ENCODE results near the gene ATXN1. TPM values are rescaled to one million over a fixed set of nuclear protein-coding genes. Genes with fewer than 3 reads are reported as not detected.

Gene ATXN1
- total RNA-seq, 4 donors from 2014 or later: 24.9 to 48.0 (median 36.8) TPM

- 96 to 97% methylated on average over 1 of the region's 1 CpG for WGBS, 2 donors
- Histone ChIP-seq H3K36me3 (peaks cover 0 to 5% (median 0%) of the 10 kb centered on the region in 3 donors), H3K9me3 (no peaks in the 10 kb centered on the region), H3K27ac (no peak overlapping the region), H3K27me3 (no peaks in the 10 kb centered on the region), H3K4me3 (no peak overlapping the region), H3K4me1 (peaks cover 0 to 7% (median 0%) of the 10 kb centered on the region in 4 donors)
- TF ChIP-seq POLR2A (IDR thresholded peaks at IDR 0.05) (no peak), EP300 (IDR thresholded peaks at IDR 0.05) (no peak)
- TF ChIP-seq, protein P1, sequence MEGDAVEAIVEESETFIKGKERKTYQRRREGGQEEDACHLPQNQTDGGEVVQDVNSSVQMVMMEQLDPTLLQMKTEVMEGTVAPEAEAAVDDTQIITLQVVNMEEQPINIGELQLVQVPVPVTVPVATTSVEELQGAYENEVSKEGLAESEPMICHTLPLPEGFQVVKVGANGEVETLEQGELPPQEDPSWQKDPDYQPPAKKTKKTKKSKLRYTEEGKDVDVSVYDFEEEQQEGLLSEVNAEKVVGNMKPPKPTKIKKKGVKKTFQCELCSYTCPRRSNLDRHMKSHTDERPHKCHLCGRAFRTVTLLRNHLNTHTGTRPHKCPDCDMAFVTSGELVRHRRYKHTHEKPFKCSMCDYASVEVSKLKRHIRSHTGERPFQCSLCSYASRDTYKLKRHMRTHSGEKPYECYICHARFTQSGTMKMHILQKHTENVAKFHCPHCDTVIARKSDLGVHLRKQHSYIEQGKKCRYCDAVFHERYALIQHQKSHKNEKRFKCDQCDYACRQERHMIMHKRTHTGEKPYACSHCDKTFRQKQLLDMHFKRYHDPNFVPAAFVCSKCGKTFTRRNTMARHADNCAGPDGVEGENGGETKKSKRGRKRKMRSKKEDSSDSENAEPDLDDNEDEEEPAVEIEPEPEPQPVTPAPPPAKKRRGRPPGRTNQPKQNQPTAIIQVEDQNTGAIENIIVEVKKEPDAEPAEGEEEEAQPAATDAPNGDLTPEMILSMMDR (IDR thresholded peaks at IDR 0.05): no peak
- DNase-seq (ENCODE audit: low spot score in 2 of 2): no peak
Measured at GRCh38 chr6:16475494-16475781, 285.8 kb downstream of the ATXN1 start.

GRCh38 chr6:16474772-16475493 is 286.3 kb downstream of the ATXN1 start:
- Histone ChIP-seq H3K27ac (no peak overlapping the region), H3K4me1 (peaks cover 0 to 7% (median 0%) of the 10 kb centered on the region in 4 donors), H3K4me3 (no peak overlapping the region), H3K27me3 (no peaks in the 10 kb centered on the region), H3K36me3 (peaks cover 0 to 5% (median 0%) of the 10 kb centered on the region in 3 donors), H3K9me3 (no peaks in the 10 kb centered on the region)
- TF ChIP-seq, protein P1 (IDR thresholded peaks at IDR 0.05): no peak
- TF ChIP-seq EP300 (IDR thresholded peaks at IDR 0.05): no peak
- no peak for TF ChIP-seq POLR2A (IDR thresholded peaks at IDR 0.05)
- WGBS, 2 donors: 94 to 97% methylated on average over 3 of the region's 3 CpGs
- no peak for DNase-seq (ENCODE audit: low spot score in 2 of 2)

- H3K27me3 ChIP-seq: no peaks in the 10 kb centered on the region
- H3K9me3 ChIP-seq: no peaks in the 10 kb centered on the region
- peaks cover 0 to 5% (median 0%) of the 10 kb centered on the region in 3 donors for H3K36me3 ChIP-seq
- no peak for DNase-seq (ENCODE audit: low spot score in 2 of 2)
- H3K27ac ChIP-seq: no peak overlapping the region
- WGBS, 2 donors: 89 to 93% methylated on average over 1 of the region's 1 CpG
- H3K4me1 ChIP-seq: peaks cover 0 to 7% (median 0%) of the 10 kb centered on the region in 4 donors
- TF ChIP-seq EP300 (IDR thresholded peaks at IDR 0.05) (no peak), POLR2A (IDR thresholded peaks at IDR 0.05) (no peak)
- TF ChIP-seq, protein P1 (IDR thresholded peaks at IDR 0.05): no peak
- no peak overlapping the region for H3K4me3 ChIP-seq
Measured at GRCh38 chr6:16473908-16474771, 287.1 kb downstream of the ATXN1 start.

- DNase-seq (ENCODE audit: low spot score in 2 of 2): no peak
- H3K4me3 ChIP-seq: no peak overlapping the region
- no peaks in the 10 kb centered on the region for H3K9me3 ChIP-seq
- no peaks in the 10 kb centered on the region for H3K27me3 ChIP-seq
- peaks cover 0 to 7% (median 0%) of the 10 kb centered on the region in 4 donors for H3K4me1 ChIP-seq
- 90 to 91% methylated on average over 10 of the region's 10 CpGs for WGBS, 2 donors
- peaks cover 0 to 5% (median 0%) of the 10 kb centered on the region in 3 donors for H3K36me3 ChIP-seq
- H3K27ac ChIP-seq: no peak overlapping the region
- TF ChIP-seq, protein P1 (IDR thresholded peaks at IDR 0.05): no peak
- TF ChIP-seq EP300 (IDR thresholded peaks at IDR 0.05) (no peak), POLR2A (IDR thresholded peaks at IDR 0.05) (no peak)
Measured at GRCh38 chr6:16473184-16473907, 287.9 kb downstream of the ATXN1 start.
